IMR-90 (cell line): ENCODE measurements around the gene C17orf50. TPM values are rescaled to one million over a fixed set of nuclear protein-coding genes. Genes with fewer than 3 reads are reported as not detected.

ENCODE experiments used
- ATAC-seq: fragments of 200-7000 bp; cut with Tn5 transposase; 2 replicates; pipeline ENCODE4 v1.9.1; 2020; ENCODE audit warnings: low read depth, mild to moderate bottlenecking, moderate library complexity
- BruUV-seq: library from RNA; stranded (reverse); fragments of 400-500 nt; replicated peaks from 2 replicates; lab custom pipeline; 2021; lab: Mats Ljungman, UMichigan
- CTCF ChIA-PET: fragments of 300-600 bp; formaldehyde crosslinking; extraction: SDS; loops from one replicate; lab custom pipeline; 2021; ENCODE audit warnings: antibody characterized with exemption; lab: Yijun Ruan, JAX
- POLR2A ChIA-PET: fragments of 300-600 bp; sonication (Branson Sonifier 250); formaldehyde crosslinking; loops from one replicate; lab custom pipeline; 2022; ENCODE audit warnings: antibody characterized with exemption; ENCODE audit not compliant: unreplicated experiment; lab: Charles Lee
- DNase-seq: peaks from one replicate; pipeline ENCODE4 v3.0.0; 2013
- H2AFZ ChIP-seq: replicated peaks from 2 replicates; pipeline ENCODE3; 2013; ENCODE audit warnings: low read length, mild to moderate bottlenecking; ENCODE audit not compliant: poor library complexity
- H2AK5ac ChIP-seq: 2 replicates; pipeline ENCODE4 v1.6.1; 2013; ENCODE audit warnings: low read depth, low read length, inconsistent platforms
- H2AK9ac ChIP-seq: replicated peaks from 2 replicates; pipeline ENCODE3; 2013; ENCODE audit warnings: mild to moderate bottlenecking, low read depth, low read length, moderate library complexity; ENCODE audit not compliant: poor library complexity
- H2BK120ac ChIP-seq: 2 replicates; pipeline ENCODE4 v1.6.1; 2013; ENCODE audit warnings: low read depth, low read length, inconsistent platforms
- H2BK15ac ChIP-seq: 3 replicates; pipeline ENCODE4 v1.6.1; 2013; ENCODE audit warnings: low read depth, low read length, inconsistent platforms
- H2BK20ac ChIP-seq: 2 replicates; pipeline ENCODE4 v1.6.1; 2013; ENCODE audit warnings: low read depth, mild to moderate bottlenecking, inconsistent platforms, low read length, moderate library complexity
- H2BK5ac ChIP-seq: 2 replicates; pipeline ENCODE4 v1.6.1; 2013; ENCODE audit warnings: mild to moderate bottlenecking, low read depth, low read length, inconsistent platforms; ENCODE audit not compliant: poor library complexity, severe bottlenecking
- H3K14ac ChIP-seq: replicated peaks from 2 replicates; pipeline ENCODE4 v1.6.1; 2013; ENCODE audit warnings: low read depth, low read length, inconsistent platforms
- H3K18ac ChIP-seq: 2 replicates; pipeline ENCODE4 v1.6.1; 2013; ENCODE audit warnings: low read depth, low read length, control low read depth
- H3K23ac ChIP-seq: 2 replicates; pipeline ENCODE4 v1.6.1; 2013; ENCODE audit warnings: low read depth, low read length, inconsistent platforms
- H3K27ac ChIP-seq: 2 replicates; pipeline ENCODE4 v1.5.1; 2013; ENCODE audit warnings: mild to moderate bottlenecking, control low read depth, low read length; ENCODE audit not compliant: insufficient read depth
- H3K27me3 ChIP-seq: 2 replicates; pipeline ENCODE4 v1.6.1; 2013; ENCODE audit warnings: low read length; ENCODE audit not compliant: control insufficient read depth, insufficient read depth
- H3K36me3 ChIP-seq: 2 replicates; pipeline ENCODE4 v1.6.1; 2013; ENCODE audit warnings: low read length, mixed read lengths; ENCODE audit not compliant: control insufficient read depth, insufficient read depth
- H3K4ac ChIP-seq: 2 replicates; pipeline ENCODE4 v1.6.1; 2013; ENCODE audit warnings: low read depth, low read length, inconsistent platforms
- H3K4me1 ChIP-seq: 2 replicates; pipeline ENCODE4 v1.6.1; 2013; ENCODE audit warnings: low read length, mixed read lengths; ENCODE audit not compliant: control insufficient read depth, insufficient read depth
- H3K4me2 ChIP-seq: 2 replicates; pipeline ENCODE4 v1.6.1; 2013; ENCODE audit warnings: low read depth, mild to moderate bottlenecking, control low read depth, low read length, moderate library complexity
- H3K4me3 ChIP-seq: 2 replicates; pipeline ENCODE4 v1.5.1; 2013; ENCODE audit warnings: low read depth, mild to moderate bottlenecking, control low read depth, low read length, moderate library complexity; ENCODE audit not compliant: insufficient read depth
- H3K56ac ChIP-seq: 2 replicates; pipeline ENCODE4 v1.6.1; 2013; ENCODE audit warnings: low read length, inconsistent platforms; ENCODE audit not compliant: insufficient read depth; ENCODE audit errors: extremely low read depth
- H3K79me1 ChIP-seq, 2 experiments: 2 replicates each; pipeline ENCODE4 v1.6.1; 2013; ENCODE audit warnings: low read length in 2 of 2, inconsistent platforms in 1 of 2, low read depth in 1 of 2
- H3K9ac ChIP-seq: 2 replicates; pipeline ENCODE4 v1.6.1; 2013; ENCODE audit warnings: low read depth, low read length, control low read depth
- H3K9me1 ChIP-seq: 2 replicates; pipeline ENCODE4 v1.6.1; 2013; ENCODE audit warnings: low read length, inconsistent platforms; ENCODE audit not compliant: insufficient read depth
- H3K9me3 ChIP-seq: 2 replicates; pipeline ENCODE4 v1.6.1; 2013; ENCODE audit warnings: low read length; ENCODE audit not compliant: control insufficient read depth, insufficient read depth
- H4K20me1 ChIP-seq: 2 replicates; pipeline ENCODE4 v1.6.1; 2013; ENCODE audit warnings: low read length, inconsistent platforms; ENCODE audit not compliant: insufficient read depth
- H4K5ac ChIP-seq: 2 replicates; pipeline ENCODE4 v1.6.1; 2013; ENCODE audit warnings: mild to moderate bottlenecking, low read depth, low read length, control low read depth
- H4K8ac ChIP-seq, 2 experiments: 2 replicates each; pipeline ENCODE4 v1.6.1; 2013; ENCODE audit warnings: low read depth in 2 of 2, low read length in 2 of 2, control low read depth in 1 of 2, inconsistent platforms in 1 of 2
- H4K91ac ChIP-seq: 2 replicates; pipeline ENCODE4 v1.6.1; 2013; ENCODE audit warnings: low read depth, low read length, inconsistent platforms; ENCODE audit not compliant: insufficient read depth
- BHLHE40 ChIP-seq: fragments of 150-350 bp; IDR thresholded peaks from 2 replicates; pipeline ENCODE4 v1.6.1; 2016; ENCODE audit warnings: mild to moderate bottlenecking, low read depth, low read length
- CEBPB ChIP-seq: IDR thresholded peaks from 2 replicates; pipeline ENCODE4 v1.6.1; 2012; ENCODE audit warnings: low read depth, low read length, improper control_type of control experiment
- CHD1 ChIP-seq: IDR thresholded peaks from 2 replicates; pipeline ENCODE4 v1.6.1; 2012; ENCODE audit warnings: low read depth, low read length, improper control_type of control experiment
- CTCF ChIP-seq: conservative IDR thresholded peaks from 2 replicates; pipeline ENCODE4 v1.5.1; 2012; ENCODE audit warnings: mild to moderate bottlenecking, low read depth, low read length, improper control_type of control experiment
- ELK1 ChIP-seq: fragments of 150-350 bp; IDR thresholded peaks from 2 replicates; pipeline ENCODE4 v1.6.1; 2016; ENCODE audit warnings: low read depth, mild to moderate bottlenecking, low read length, moderate library complexity, borderline replicate concordance
- FOS ChIP-seq: fragments of 150-350 bp; IDR thresholded peaks from 2 replicates; pipeline ENCODE4 v1.6.1; 2016; ENCODE audit warnings: low read depth, low read length
- MAFK ChIP-seq: IDR thresholded peaks from 2 replicates; pipeline ENCODE4 v1.6.1; 2012; ENCODE audit warnings: low read depth, low read length, improper control_type of control experiment
- MAZ ChIP-seq: IDR thresholded peaks from 2 replicates; pipeline ENCODE4 v1.6.1; 2012; ENCODE audit warnings: low read depth, mild to moderate bottlenecking, low read length, improper control_type of control experiment, moderate library complexity, borderline replicate concordance
- MXI1 ChIP-seq: IDR thresholded peaks from 2 replicates; pipeline ENCODE4 v1.6.1; 2012; ENCODE audit warnings: low read depth, mild to moderate bottlenecking, low read length, moderate library complexity, borderline replicate concordance
- NFE2L2 ChIP-seq: fragments of 150-350 bp; IDR thresholded peaks from 2 replicates; pipeline ENCODE4 v1.6.1; 2016; ENCODE audit warnings: low read depth, mild to moderate bottlenecking, low read length
- POLR2A ChIP-seq: IDR thresholded peaks from 2 replicates; pipeline ENCODE4 v1.6.1; 2012; ENCODE audit warnings: mild to moderate bottlenecking, low read depth, low read length
- RAD21 ChIP-seq: IDR thresholded peaks from 2 replicates; pipeline ENCODE4 v1.6.1; 2012; ENCODE audit warnings: low read length, improper control_type of control experiment
- RCOR1 ChIP-seq: IDR thresholded peaks from 2 replicates; pipeline ENCODE4 v1.6.1; 2012; ENCODE audit warnings: mild to moderate bottlenecking, low read length, improper control_type of control experiment; ENCODE audit not compliant: insufficient replicate concordance
- RFX5 ChIP-seq: IDR thresholded peaks from 2 replicates; pipeline ENCODE4 v1.8.0; 2012; ENCODE audit warnings: low read depth, mild to moderate bottlenecking, low read length, moderate library complexity
- SMC3 ChIP-seq: fragments of 150-350 bp; IDR thresholded peaks from 2 replicates; pipeline ENCODE4 v1.6.1; 2016; ENCODE audit warnings: low read depth, mild to moderate bottlenecking, antibody characterized with exemption, low read length, moderate library complexity
- USF2 ChIP-seq: fragments of 150-350 bp; IDR thresholded peaks from 2 replicates; pipeline ENCODE4 v1.6.1; 2017; ENCODE audit warnings: mild to moderate bottlenecking, antibody characterized with exemption, low read length, low read depth
- WGBS, 2 experiments: methylation state at CpG; one replicate each; pipeline versions ENCODE4 v1.1.5 to v1.1.7; 2013; ENCODE audit warnings: missing lambda C conversion rate in 2 of 2; ENCODE audit not compliant: insufficient read length in 1 of 2; ENCODE audit errors: extremely low coverage in 2 of 2; 5-methylcytosine and 5-hydroxymethylcytosine counted together
- dilution Hi-C: fragments of 300-500 bp; cut with HindIII; formaldehyde crosslinking; loops from one replicate; pipeline ENCODE4 v1.14.3; 2018; ENCODE audit warnings: low sequenced_read_pairs; ENCODE audit not compliant: unreplicated experiment
- in situ Hi-C: fragments of 300-500 bp; cut with MboI; formaldehyde crosslinking; loops from 3 replicates; pipeline ENCODE4 v1.14.3; 2019; ENCODE audit warnings: low sequenced_read_pairs, inconsistent platforms, mixed read lengths
- intact Hi-C: fragments of 100-400 bp; cut with micrococcal nuclease; formaldehyde crosslinking; loops from 2 replicates; pipeline ENCODE4 v1.10.0; 2022
- polyA plus RNA-seq, 3 experiments: library from polyadenylated mRNA; depleted of rRNA; stranded (reverse); fragments of >200 nt; gene quantifications; 2 replicates each; pipeline ENCODE4 v1.2.3, GENCODE V29; 2012; ENCODE audit warnings: low replicate concordance in 1 of 3
- total RNA-seq: library from RNA; depleted of rRNA; stranded (reverse); fragments of >200 nt; gene quantifications from 2 replicates; pipeline ENCODE4 v1.2.3, GENCODE V29; 2012

C17orf50 gene
- total and polyA plus RNA-seq, 2 of the 4 experiments (the other 2 are of a cell fraction), result not detected

- Histone ChIP-seq H3K9me1 (peaks cover 2% of the 10 kb centered on the region; the same call in 1 of the 2 replicates), H3K23ac (no peak overlapping the region), H2BK20ac (no peak overlapping the region), H3K79me1 (no peaks in the 10 kb centered on the region), H3K18ac (no peak overlapping the region), H2AFZ (no peak overlapping the region), H3K4me2 (no peak overlapping the region), H3K4ac (no peak overlapping the region), H3K4me1 (peaks cover 8% of the 10 kb centered on the region; the same call in 1 of the 2 replicates), H4K5ac (no peak overlapping the region), H3K9ac (no peak overlapping the region), H4K20me1 (peaks cover 6% of the 10 kb centered on the region), H3K4me3 (no peak overlapping the region), H4K91ac (no peak overlapping the region), H3K36me3 (no peaks in the 10 kb centered on the region), H3K27ac (no peak overlapping the region), H4K8ac (no peak overlapping the region), H3K27me3 (peaks cover 51% of the 10 kb centered on the region), H3K9me3 (no peaks in the 10 kb centered on the region), H2AK9ac (no peak overlapping the region), H2AK5ac (no peak overlapping the region), H3K14ac (no peak overlapping the region), H2BK120ac (no peak overlapping the region), H2BK5ac (no peak overlapping the region), H2BK15ac (no peak overlapping the region), H3K56ac (no peak overlapping the region)
- no TSS peak for BruUV-seq
- dilution Hi-C loops, result no loop called here
- ChIA-PET CTCF (no interaction called here), POLR2A (no interaction called here)
- WGBS, 2 experiments, result 75% methylated on average over 8 of the region's 15 CpGs; no CpG with 5 or more reads in 1 of the 2 experiments
- ATAC-seq, result no peak
- in situ Hi-C loops, result loop anchor here (25.0 kb wide), 1 partner anchor 384 kb away; the partner anchor contains the start of gene SLFN11
- intact Hi-C loops, result loop anchor here (2.0 to 10.0 kb wide), 3 partner anchors 311 to 501 kb away; partner anchors contain the start of genes SLFN12 and SLFN5
- DNase-seq, result no peak
- TF ChIP-seq CHD1 (no peak), RFX5 (no peak), USF2 (no peak), CEBPB (no peak), MAZ (no peak), MXI1 (no peak), MAFK (no peak), BHLHE40 (no peak), SMC3 (no peak), ELK1 (no peak), RAD21 (no peak), POLR2A (no peak), NFE2L2 (no peak), RCOR1 (no peak), FOS (no peak), CTCF (no peak)
Measured at GRCh38 chr17:35745749-35746320, 14.9 kb upstream of the C17orf50 start.
